ENCODE data around the gene LGALS14.

DNA sequence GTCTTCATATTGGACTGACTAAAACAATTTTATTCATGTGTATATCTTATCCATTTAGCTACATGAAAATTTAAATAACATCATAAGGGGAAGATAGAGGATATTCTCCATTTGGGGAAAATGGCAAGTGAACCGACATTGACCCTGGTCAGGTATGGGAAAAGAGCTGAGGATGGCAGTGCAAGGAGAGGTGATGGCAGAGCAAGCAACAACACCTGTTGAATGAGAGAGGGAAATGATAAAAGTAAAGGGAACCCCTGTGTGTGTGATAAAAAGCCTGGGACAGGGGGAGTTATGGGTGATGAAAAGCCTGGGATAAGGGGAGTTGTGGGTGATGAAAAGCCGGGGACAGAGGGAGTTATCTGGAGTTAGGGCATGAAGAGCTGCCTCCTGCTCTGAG lies 29.6 kb downstream of the LGALS14 start:
- TF ChIP-seq, protein P1, sequence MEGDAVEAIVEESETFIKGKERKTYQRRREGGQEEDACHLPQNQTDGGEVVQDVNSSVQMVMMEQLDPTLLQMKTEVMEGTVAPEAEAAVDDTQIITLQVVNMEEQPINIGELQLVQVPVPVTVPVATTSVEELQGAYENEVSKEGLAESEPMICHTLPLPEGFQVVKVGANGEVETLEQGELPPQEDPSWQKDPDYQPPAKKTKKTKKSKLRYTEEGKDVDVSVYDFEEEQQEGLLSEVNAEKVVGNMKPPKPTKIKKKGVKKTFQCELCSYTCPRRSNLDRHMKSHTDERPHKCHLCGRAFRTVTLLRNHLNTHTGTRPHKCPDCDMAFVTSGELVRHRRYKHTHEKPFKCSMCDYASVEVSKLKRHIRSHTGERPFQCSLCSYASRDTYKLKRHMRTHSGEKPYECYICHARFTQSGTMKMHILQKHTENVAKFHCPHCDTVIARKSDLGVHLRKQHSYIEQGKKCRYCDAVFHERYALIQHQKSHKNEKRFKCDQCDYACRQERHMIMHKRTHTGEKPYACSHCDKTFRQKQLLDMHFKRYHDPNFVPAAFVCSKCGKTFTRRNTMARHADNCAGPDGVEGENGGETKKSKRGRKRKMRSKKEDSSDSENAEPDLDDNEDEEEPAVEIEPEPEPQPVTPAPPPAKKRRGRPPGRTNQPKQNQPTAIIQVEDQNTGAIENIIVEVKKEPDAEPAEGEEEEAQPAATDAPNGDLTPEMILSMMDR (IDR thresholded peaks at IDR 0.05), result no peak
- no peak for TF ChIP-seq POLR2A (IDR thresholded peaks at IDR 0.05)
